Neuronal stem cell (in vitro differentiated cells): Measurements from ENCODE around the gene CRYBG2.
"Not testable (repeated sequence)": the region's sequence is repeated elsewhere in the genome, so short reads cannot be mapped to it uniquely, and the experiment has no call there.

ENCODE experiments used
- DNase-seq: peaks from one replicate; pipeline ENCODE4 v3.0.0-alpha.2; 2013; ENCODE audit warnings: low spot score
- H2AFZ ChIP-seq: one replicate; pipeline ENCODE4 v1.6.1; 2013; ENCODE audit warnings: mild to moderate bottlenecking, low read length, inconsistent platforms
- H2AK5ac ChIP-seq: 2 replicates; pipeline ENCODE4 v1.6.1; 2013; ENCODE audit warnings: low read depth, mild to moderate bottlenecking, inconsistent platforms, low read length, moderate library complexity, mixed read lengths
- H2BK120ac ChIP-seq: 2 replicates; pipeline ENCODE4 v1.6.1; 2013; ENCODE audit warnings: low read depth, mild to moderate bottlenecking, inconsistent platforms, low read length, moderate library complexity, mixed read lengths
- H2BK12ac ChIP-seq: one replicate; pipeline ENCODE4 v1.6.1; 2013; ENCODE audit warnings: low read length, inconsistent platforms
- H2BK15ac ChIP-seq: 2 replicates; pipeline ENCODE4 v1.6.1; 2013; ENCODE audit warnings: mild to moderate bottlenecking, low read length, inconsistent platforms, mixed read lengths
- H2BK5ac ChIP-seq: one replicate; pipeline ENCODE4 v1.6.1; 2013; ENCODE audit warnings: inconsistent platforms, mild to moderate bottlenecking, low read length, moderate library complexity
- H3K14ac ChIP-seq: one replicate; pipeline ENCODE4 v1.6.1; 2013; ENCODE audit warnings: low read length, inconsistent platforms
- H3K18ac ChIP-seq: 2 replicates; pipeline ENCODE4 v1.6.1; 2013; ENCODE audit warnings: low read length, inconsistent platforms
- H3K23ac ChIP-seq: 2 replicates; pipeline ENCODE4 v1.6.1; 2013; ENCODE audit warnings: low read depth, mild to moderate bottlenecking, mixed read lengths, low read length, inconsistent platforms; ENCODE audit not compliant: poor library complexity
- H3K27ac ChIP-seq: replicated peaks from 3 replicates; pipeline ENCODE4 v1.5.1; 2013; ENCODE audit warnings: low read length, inconsistent platforms
- H3K27me3 ChIP-seq, 3 experiments: 2 replicates each; pipeline ENCODE4 v1.6.1; 2013; ENCODE audit warnings: low read length in 3 of 3, mild to moderate bottlenecking in 2 of 3, inconsistent platforms in 1 of 3, low read depth in 1 of 3, mixed read lengths in 1 of 3, moderate library complexity in 1 of 3; ENCODE audit not compliant: control insufficient read depth in 3 of 3, insufficient read depth in 3 of 3
- H3K36me3 ChIP-seq, 2 donors: replicated peaks in 1 of 2; 2 replicates each; pipeline ENCODE4 v1.6.1; 2013; ENCODE audit warnings: low read length in 2 of 2; ENCODE audit not compliant: control insufficient read depth in 2 of 2, insufficient read depth in 2 of 2
- H3K4ac ChIP-seq: 2 replicates; pipeline ENCODE4 v1.6.1; 2013; ENCODE audit warnings: inconsistent platforms, mild to moderate bottlenecking, low read length, moderate library complexity
- H3K4me1 ChIP-seq, 2 donors: 1 replicate in 1 of 2; 2 replicates in 1 of 2; pipeline ENCODE4 v1.6.1; 2013; ENCODE audit warnings: low read length in 2 of 2, low read depth in 1 of 2; ENCODE audit not compliant: control insufficient read depth in 2 of 2, insufficient read depth in 1 of 2
- H3K4me2 ChIP-seq: one replicate; pipeline ENCODE4 v1.6.1; 2013; ENCODE audit warnings: mild to moderate bottlenecking, low read length, inconsistent platforms; ENCODE audit not compliant: insufficient read depth, poor library complexity, severe bottlenecking
- H3K4me3 ChIP-seq, 2 donors: 2 replicates each; pipeline ENCODE4 v1.5.1; 2013; ENCODE audit warnings: low read length in 2 of 2, mild to moderate bottlenecking in 2 of 2, inconsistent platforms in 1 of 2, moderate library complexity in 1 of 2
- H3K79me1 ChIP-seq: one replicate; pipeline ENCODE4 v1.6.1; 2013; ENCODE audit warnings: low read depth, mild to moderate bottlenecking, inconsistent platforms, low read length, moderate library complexity
- H3K9ac ChIP-seq: one replicate; pipeline ENCODE4 v1.6.1; 2013; ENCODE audit warnings: mild to moderate bottlenecking, low read depth, low read length, inconsistent platforms; ENCODE audit not compliant: poor library complexity
- H3K9me3 ChIP-seq, 2 donors: replicated peaks in 1 of 2; 2 replicates each; pipeline versions ENCODE3 to v1.6.1; 2013; ENCODE audit warnings: low read length in 2 of 2, mild to moderate bottlenecking in 2 of 2, inconsistent platforms in 1 of 2, low read depth in 1 of 2, mixed read lengths in 1 of 2, moderate library complexity in 1 of 2; ENCODE audit not compliant: control insufficient read depth in 2 of 2, insufficient read depth in 1 of 2
- H4K8ac ChIP-seq: one replicate; pipeline ENCODE4 v1.6.1; 2013; ENCODE audit warnings: low read depth, mild to moderate bottlenecking, inconsistent platforms, low read length, moderate library complexity
- H4K91ac ChIP-seq: one replicate; pipeline ENCODE4 v1.6.1; 2013; ENCODE audit warnings: low read length, low read depth, mild to moderate bottlenecking, inconsistent platforms; ENCODE audit not compliant: poor library complexity
- WGBS, 2 donors: extraction: QIAGEN DNeasy Blood & Tissue Kit; methylation state at CpG; one replicate each; pipeline ENCODE4 v1.1.7; 2013; ENCODE audit warnings: missing lambda C conversion rate in 2 of 2, mixed read lengths in 1 of 2; ENCODE audit not compliant: insufficient read length in 2 of 2, insufficient replicate concordance in 1 of 2; ENCODE audit errors: extremely low coverage in 2 of 2; 5-methylcytosine and 5-hydroxymethylcytosine counted together

The CRYBG2 gene

GRCh38 chr1:26373789-26374188 lies 19.9 kb upstream of the CRYBG2 start:
- DNase-seq, result no peak
- Histone ChIP-seq H3K18ac (no peak overlapping the region), H3K4me1 (peaks cover 0 to 1% of the 10 kb centered on the region in 2 donors), H3K4me2 (no peak overlapping the region), H3K27ac (no peak overlapping the region), H4K91ac (no peak overlapping the region), H2BK120ac (no peak overlapping the region), H2AK5ac (no peak overlapping the region), H2BK12ac (no peak overlapping the region), H2AFZ (peak overlapping the region; percentile 16), H3K23ac (no peak overlapping the region), H3K79me1 (no peaks in the 10 kb centered on the region), H3K36me3 (no peaks in the 10 kb centered on the region), H3K14ac (no peak overlapping the region), H3K4me3 (no peak overlapping the region), H3K9ac (no peak overlapping the region), H3K9me3 (peaks cover 3 to 7% of the 10 kb centered on the region in 2 donors), H3K4ac (no peak overlapping the region), H4K8ac (no peak overlapping the region), H3K27me3 (peaks cover 0 to 6% (median 0%) of the 10 kb centered on the region in 3 experiments), H2BK15ac (no peak overlapping the region), H2BK5ac (no peak overlapping the region)
- WGBS, 2 donors, result no CpG with 5 or more reads among the region's 2 CpGs

- WGBS, 2 donors, result no CpG with 5 or more reads among the region's 4 CpGs
- no peak overlapping the region for H3K14ac ChIP-seq
- H3K23ac ChIP-seq, result no peak overlapping the region
- H3K4me3 ChIP-seq, result no peak overlapping the region
- no peak overlapping the region for H2AK5ac ChIP-seq
- no peak overlapping the region for H3K4ac ChIP-seq
- no peak overlapping the region for H2BK15ac ChIP-seq
- H3K79me1 ChIP-seq, result no peaks in the 10 kb centered on the region
- H3K4me2 ChIP-seq, result no peak overlapping the region
- H3K9ac ChIP-seq, result no peak overlapping the region
- DNase-seq, result no peak
- H2AFZ ChIP-seq, result no peak overlapping the region
- H2BK120ac ChIP-seq, result no peak overlapping the region
- H3K4me1 ChIP-seq, result peaks cover 0 to 1% of the 10 kb centered on the region in 2 donors
- no peak overlapping the region for H3K18ac ChIP-seq
- no peaks in the 10 kb centered on the region for H3K36me3 ChIP-seq
- peaks cover 0 to 6% (median 0%) of the 10 kb centered on the region in 3 experiments for H3K27me3 ChIP-seq
- no peak overlapping the region for H2BK5ac ChIP-seq
- peaks cover 3 to 7% of the 10 kb centered on the region in 2 donors for H3K9me3 ChIP-seq
- H2BK12ac ChIP-seq, result no peak overlapping the region
- no peak overlapping the region for H4K8ac ChIP-seq
- H4K91ac ChIP-seq, result no peak overlapping the region
- no peak overlapping the region for H3K27ac ChIP-seq
Observed at GRCh38 chr1:26373281-26373680, 19.4 kb upstream of the CRYBG2 start.

DNA sequence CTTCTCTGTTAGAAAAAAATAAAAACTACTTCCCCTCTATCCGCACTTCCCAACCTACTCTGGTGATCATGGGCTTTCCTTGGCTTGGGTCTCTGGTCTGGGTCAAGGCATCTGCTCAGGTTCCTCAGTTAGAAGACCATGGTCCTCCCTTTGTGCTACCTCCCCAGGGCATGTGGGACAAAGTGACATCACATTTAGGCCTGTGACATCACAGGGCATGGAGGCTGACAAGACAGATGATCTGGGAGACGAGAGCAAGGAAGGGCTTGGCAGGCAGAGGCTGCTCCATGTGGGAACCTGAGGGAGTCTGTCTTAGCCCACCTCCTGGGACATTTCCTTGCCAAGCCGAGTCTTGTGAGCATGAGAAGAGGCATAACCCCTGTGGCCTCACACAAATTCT lies 18.7 kb upstream of the CRYBG2 start, which contains the start of gene ZNF683:
ZNF683 (minus strand) TSS at position 140 of the 400 bp plus-strand sequence. CDS start 4,179 bp downstream, outside the sequence.
- H3K4me2 ChIP-seq, H2BK120ac ChIP-seq, H2AFZ ChIP-seq, H4K91ac ChIP-seq, H2AK5ac ChIP-seq, H3K4me3 ChIP-seq, DNase-seq, H3K9ac ChIP-seq, H3K23ac ChIP-seq, H2BK12ac ChIP-seq, H3K27me3 ChIP-seq, H3K27ac ChIP-seq, H2BK5ac ChIP-seq, H3K14ac ChIP-seq, H4K8ac ChIP-seq, H3K4ac ChIP-seq, H2BK15ac ChIP-seq, H3K9me3 ChIP-seq, H3K4me1 ChIP-seq, H3K36me3 ChIP-seq, H3K79me1 ChIP-seq: not testable (repeated sequence)
- no CpG with 5 or more reads among the region's 3 CpGs for WGBS, 2 donors
- peak within 1 kb of the TSS; percentile 8 for H3K18ac ChIP-seq

GRCh38 chr1:26372039-26372438 lies 18.1 kb upstream of the CRYBG2 start:
- H2BK15ac ChIP-seq, result no peak overlapping the region
- H4K91ac ChIP-seq, result no peak overlapping the region
- H3K14ac ChIP-seq, result no peak overlapping the region
- H3K23ac ChIP-seq, result no peak overlapping the region
- no peak overlapping the region for H3K4me3 ChIP-seq
- H2AK5ac ChIP-seq, result no peak overlapping the region
- no peak overlapping the region for H3K9ac ChIP-seq
- H2AFZ ChIP-seq, result no peak overlapping the region
- H3K4ac ChIP-seq, result no peak overlapping the region
- no peak overlapping the region for H4K8ac ChIP-seq
- peaks cover 0 to 6% (median 0%) of the 10 kb centered on the region in 3 experiments for H3K27me3 ChIP-seq
- H3K9me3 ChIP-seq, result peaks cover 3 to 7% of the 10 kb centered on the region in 2 donors
- H3K18ac ChIP-seq, result peak overlapping the region; percentile 8
- no peak overlapping the region for H3K27ac ChIP-seq
- no peak overlapping the region for H2BK12ac ChIP-seq
- H3K36me3 ChIP-seq, result no peaks in the 10 kb centered on the region
- no peak overlapping the region for H2BK120ac ChIP-seq
- no peak overlapping the region for H2BK5ac ChIP-seq
- WGBS, 2 donors, result no CpG with 5 or more reads among the region's 5 CpGs
- no peaks in the 10 kb centered on the region for H3K79me1 ChIP-seq
- H3K4me1 ChIP-seq, result peaks cover 0 to 1% of the 10 kb centered on the region in 2 donors
- DNase-seq, result no peak
- no peak overlapping the region for H3K4me2 ChIP-seq
